ENCODE results near the gene LNX1. TPM values are rescaled to one million over a fixed set of nuclear protein-coding genes. Genes with fewer than 3 reads are reported as not detected.

Gene LNX1
- total RNA-seq, 4 donors from 2014 or later = 7.2 to 72.4 (median 19.0) TPM

GRCh38 chr4:53586121-53586816 lies 5.0 kb downstream of the LNX1 start:
- ATAC-seq (ENCODE audit: low FRiP score) (no peak), DNase-seq (ENCODE audit: low spot score) (no peak)
- TF ChIP-seq CTCF (IDR thresholded peaks at IDR 0.05) = no peak

- ATAC-seq (ENCODE audit: low FRiP score) = no peak
Observed at GRCh38 chr4:53584658-53585057, 6.6 kb downstream of the LNX1 start.

GRCh38 chr4:53583513-53583912 lies 7.8 kb downstream of the LNX1 start:
- no peak for DNase-seq (ENCODE audit: low spot score)
- TF ChIP-seq CTCF (IDR thresholded peaks at IDR 0.05) = no peak
- no peak for ATAC-seq (ENCODE audit: low FRiP score)

More at GRCh38 chr4:53584658-53585057, 6.6 kb downstream of the LNX1 start:
- no peak for DNase-seq (ENCODE audit: low spot score)
- TF ChIP-seq CTCF (IDR thresholded peaks at IDR 0.05) = no peak

GRCh38 chr4:53582194-53582593 lies 9.1 kb downstream of the LNX1 start:
- DNase-seq (ENCODE audit: low spot score) = no peak
- TF ChIP-seq CTCF (IDR thresholded peaks at IDR 0.05) = no peak
- ATAC-seq (ENCODE audit: low FRiP score) = no peak

DNA sequence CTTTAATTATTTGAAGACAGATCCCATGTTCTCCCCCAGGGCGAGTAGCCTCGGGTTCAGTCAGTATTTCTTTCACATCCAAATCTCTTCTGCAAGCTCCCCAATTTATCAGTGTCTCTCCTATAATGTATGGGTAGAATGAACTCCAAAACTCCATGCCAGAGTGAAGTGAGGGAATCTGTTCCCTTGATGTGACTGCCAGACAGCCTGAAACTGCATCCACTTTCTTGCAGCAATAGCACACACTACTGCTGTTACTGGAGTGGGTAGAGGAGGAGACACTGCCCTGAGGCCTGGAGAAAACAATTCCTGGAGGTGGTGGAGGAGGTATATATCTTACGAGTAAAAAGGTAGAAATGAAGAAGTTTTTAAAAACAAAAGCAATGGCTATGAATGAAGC lies 11.0 kb downstream of the LNX1 start:
- ATAC-seq (ENCODE audit: low FRiP score) (no peak), DNase-seq (ENCODE audit: low spot score) (no peak)
- no peak for TF ChIP-seq CTCF (IDR thresholded peaks at IDR 0.05)

DNA sequence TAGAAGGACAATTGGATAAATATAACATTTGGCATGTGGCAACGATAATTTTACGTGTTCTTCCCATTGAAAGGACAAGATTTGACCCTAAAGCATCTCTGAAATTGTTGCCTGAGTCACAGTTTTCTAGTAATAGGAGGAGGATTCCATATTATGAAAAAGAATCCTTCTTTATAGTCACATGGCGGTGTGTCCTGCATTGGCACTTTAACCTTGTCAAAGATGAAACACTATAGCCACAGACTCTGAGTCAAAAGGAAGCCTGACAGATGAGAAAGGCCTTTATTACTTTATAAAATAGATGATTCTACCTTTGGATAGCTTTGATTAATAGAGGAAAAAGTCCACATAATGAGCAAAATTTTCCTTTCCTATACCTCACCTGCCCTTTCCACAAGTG lies 11.5 kb downstream of the LNX1 start:
- TF ChIP-seq CTCF (IDR thresholded peaks at IDR 0.05) = no peak
- ATAC-seq (ENCODE audit: low FRiP score) (no peak), DNase-seq (ENCODE audit: low spot score) (no peak)

- no peak for TF ChIP-seq CTCF (IDR thresholded peaks at IDR 0.05)
Observed at GRCh38 chr4:53576676-53577372, 14.5 kb downstream of the LNX1 start.

More at GRCh38 chr4:53576676-53577372, 14.5 kb downstream of the LNX1 start:
- DNase-seq (ENCODE audit: low spot score) (no peak), ATAC-seq (ENCODE audit: low FRiP score) (no peak)
